ENCODE results near the gene LONRF2.

GRCh38 chr2:100285011-100285410 lies 37.3 kb downstream of the LONRF2 start:
- TF ChIP-seq POLR2A (IDR thresholded peaks at IDR 0.05) (no peak), CTCF (IDR thresholded peaks at IDR 0.05) (no peak), POLR2AphosphoS5 (IDR thresholded peaks at IDR 0.05) (no peak)

All from upper lobe of left lung (tissue), 4 donors.